ENCODE results near the gene PRKD2.
"Not testable (repeated sequence)": the region's sequence is repeated elsewhere in the genome, so short reads cannot be mapped to it uniquely, and the experiment has no call there.

Gene PRKD2

GRCh38 chr19:46630586-46631205 lies 86.2 kb downstream of the PRKD2 start:
- DNase-seq (ENCODE audit: low read depth): no peak

DNA sequence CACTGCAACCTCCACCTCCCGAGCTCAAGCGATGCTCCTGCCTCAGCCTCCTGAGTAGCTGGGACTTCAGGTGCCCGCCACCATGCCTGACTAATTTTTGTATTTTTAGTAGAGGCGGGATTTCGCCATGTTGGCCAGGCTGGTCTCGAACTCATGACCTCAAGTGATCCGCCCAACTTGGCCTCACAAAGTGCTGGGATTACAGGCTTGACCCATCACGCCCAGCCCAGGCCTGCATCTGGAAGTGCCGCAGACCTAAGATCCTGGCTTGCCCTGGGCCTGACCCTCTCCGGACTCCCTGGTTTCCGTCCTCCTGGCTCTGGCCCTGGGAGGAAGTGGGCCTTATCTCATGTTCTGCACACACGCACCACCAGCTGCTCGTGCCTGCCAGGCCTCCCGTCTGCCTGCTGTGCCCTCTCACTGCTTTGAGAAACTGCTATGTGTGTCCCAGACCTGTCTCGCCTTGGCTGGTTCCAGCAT lies 87.3 kb downstream of the PRKD2 start:
- DNase-seq (ENCODE audit: low read depth): no peak

DNA sequence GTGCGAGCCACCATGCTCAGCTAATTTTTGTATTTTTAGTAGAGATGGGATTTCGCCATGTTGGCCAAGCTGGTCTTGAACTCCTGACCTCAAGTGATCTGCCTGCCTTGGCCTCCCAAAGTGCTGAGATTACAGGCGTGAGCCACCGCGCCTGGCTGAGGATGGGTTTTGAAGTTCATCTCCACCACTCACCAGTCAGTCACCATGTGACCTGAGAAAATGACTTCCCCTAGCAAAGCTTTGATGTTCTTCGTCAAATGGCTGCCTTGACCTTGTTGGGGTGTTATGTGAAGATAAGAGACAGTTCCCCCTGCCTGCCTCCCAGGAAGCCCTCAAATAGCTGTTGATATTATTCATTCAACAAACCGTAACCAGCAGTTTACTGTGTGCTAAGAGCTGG lies 87.9 kb downstream of the PRKD2 start:
- not testable (repeated sequence) for DNase-seq (ENCODE audit: low read depth)

DNA sequence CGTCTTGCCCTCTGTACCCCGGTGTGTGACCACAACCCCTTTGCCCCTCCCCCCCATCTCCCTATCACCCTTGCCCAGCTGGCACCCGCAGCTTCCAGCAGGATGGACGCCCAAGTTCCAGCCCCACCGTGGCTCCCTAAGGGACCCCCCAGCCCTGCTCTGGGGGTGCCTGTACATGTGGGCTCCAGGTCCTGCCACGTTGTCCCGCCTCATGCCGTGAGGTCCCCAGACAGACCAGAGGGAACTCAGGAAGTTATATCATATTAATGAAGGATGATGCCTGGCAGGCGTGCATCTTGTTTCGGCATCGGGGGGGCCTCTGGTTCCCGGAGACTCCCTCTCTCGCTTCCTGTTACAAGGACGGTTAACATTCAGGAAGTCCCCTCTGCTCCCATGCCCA lies 90.5 kb downstream of the PRKD2 start:
- DNase-seq (ENCODE audit: low read depth): no peak

DNA sequence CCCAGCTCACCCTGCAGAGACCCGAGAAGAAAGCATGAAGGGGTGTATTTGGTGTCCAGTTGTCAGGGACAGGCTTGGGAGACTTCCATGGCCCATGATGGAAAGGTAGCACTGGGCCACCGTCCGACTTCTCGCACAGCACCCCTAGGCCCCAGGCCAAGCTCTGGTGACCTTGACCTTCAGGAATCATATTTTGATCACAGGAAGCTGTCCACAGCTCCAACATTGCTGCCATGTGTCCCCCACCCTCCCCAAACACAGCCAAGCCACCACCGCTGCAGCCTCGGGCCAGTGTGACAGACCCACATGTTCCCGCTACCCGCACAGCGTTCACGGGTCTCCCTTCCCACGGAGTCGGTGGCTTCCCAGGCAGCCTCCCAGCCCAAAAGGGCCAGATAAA lies 91.2 kb downstream of the PRKD2 start:
- DNase-seq (ENCODE audit: low read depth): no peak

DNA sequence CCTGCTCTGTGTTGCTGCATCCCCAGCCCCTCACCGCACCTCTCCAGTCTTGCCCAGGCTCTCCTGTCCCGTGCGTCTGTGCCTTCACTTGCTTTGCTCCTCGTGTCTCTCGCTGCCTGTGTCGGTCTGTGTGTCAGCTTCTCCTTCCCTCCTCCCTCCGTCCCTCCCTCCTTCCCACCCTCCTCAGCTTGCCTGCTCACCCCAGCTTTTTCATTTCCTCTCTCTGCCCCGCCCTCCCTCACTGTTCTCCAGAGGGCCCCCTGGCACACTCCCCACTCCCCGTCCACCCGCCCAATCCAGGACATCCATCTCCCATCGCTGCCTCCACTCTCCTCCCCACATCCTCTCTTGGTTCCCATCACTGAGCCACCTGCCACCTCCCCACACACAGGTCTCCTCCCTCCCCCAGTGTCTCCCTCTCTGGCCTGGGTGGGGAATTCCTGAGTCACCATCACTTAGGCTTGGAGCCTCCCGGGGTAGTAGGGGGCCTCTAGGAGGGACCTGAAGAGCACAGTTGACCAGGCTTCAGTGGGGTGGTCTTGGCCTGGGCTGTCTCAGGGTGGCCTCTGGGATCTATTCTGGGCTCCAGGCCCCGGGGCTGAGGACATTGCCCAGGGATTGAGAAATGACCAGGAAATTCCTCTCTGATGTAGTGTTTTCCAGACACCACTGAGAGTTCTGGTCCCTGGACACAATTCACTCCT lies 91.8 kb downstream of the PRKD2 start, which contains the start of gene PTGIR:
Gene PTGIR (minus strand): TSS at position 132 of the 704 bp plus-strand sequence. CDS start 864 bp downstream, outside the sequence.
- peak; percentile 74 for DNase-seq (ENCODE audit: low read depth)

Data from stromal cell of bone marrow (primary cell).